ENCODE measurements around the gene ARAP1.
A peak's percentile ranks its signal among the peaks of the same experiment; 100 is the strongest.

ARAP1 gene

GRCh38 chr11:72657411-72658100 lies 94.7 kb downstream of the ARAP1 start:
- no peak for DNase-seq (ENCODE audit: low spot score)

- DNase-seq (ENCODE audit: low spot score): no peak
These were observed 96.2 kb downstream of the ARAP1 start for GRCh38 chr11:72655896-72656464.

GRCh38 chr11:72655014-72655413 lies 97.2 kb downstream of the ARAP1 start:
- DNase-seq (ENCODE audit: low spot score): no peak

GRCh38 chr11:72653649-72654048 lies 98.6 kb downstream of the ARAP1 start:
- no peak for DNase-seq (ENCODE audit: low spot score)

GRCh38 chr11:72652873-72653630 lies 99.2 kb downstream of the ARAP1 start:
- no peak for DNase-seq (ENCODE audit: low spot score)

GRCh38 chr11:72652133-72652532 lies 100.1 kb downstream of the ARAP1 start:
- no peak for DNase-seq (ENCODE audit: low spot score)

- peak; percentile 69 for DNase-seq (ENCODE audit: low spot score)
These were observed 102.8 kb downstream of the ARAP1 start for GRCh38 chr11:72649215-72649976.

GRCh38 chr11:72648384-72649136 lies 103.6 kb downstream of the ARAP1 start:
- no peak for DNase-seq (ENCODE audit: low spot score)

GRCh38 chr11:72647882-72648281 lies 104.3 kb downstream of the ARAP1 start:
- no peak for DNase-seq (ENCODE audit: low spot score)

- no peak for DNase-seq (ENCODE audit: low spot score)
These were observed 105.7 kb downstream of the ARAP1 start for GRCh38 chr11:72646472-72646871.

GRCh38 chr11:72646024-72646423 lies 106.2 kb downstream of the ARAP1 start:
- DNase-seq (ENCODE audit: low spot score): no peak

- no peak for DNase-seq (ENCODE audit: low spot score)
These were observed 108.7 kb downstream of the ARAP1 start for GRCh38 chr11:72643547-72643946.

GRCh38 chr11:72642884-72643522 lies 109.2 kb downstream of the ARAP1 start:
- no peak for DNase-seq (ENCODE audit: low spot score)

GRCh38 chr11:72642043-72642883 lies 109.9 kb downstream of the ARAP1 start:
- no peak for DNase-seq (ENCODE audit: low spot score)

- DNase-seq (ENCODE audit: low spot score): no peak
These were observed 110.6 kb downstream of the ARAP1 start for GRCh38 chr11:72641522-72642042.

- no peak for DNase-seq (ENCODE audit: low spot score)
These were observed 112.5 kb downstream of the ARAP1 start for GRCh38 chr11:72639502-72640375.

- DNase-seq (ENCODE audit: low spot score): no peak
These were observed 114.3 kb downstream of the ARAP1 start for GRCh38 chr11:72637926-72638325.

- DNase-seq (ENCODE audit: low spot score): no peak
These were observed 115.0 kb downstream of the ARAP1 start for GRCh38 chr11:72637198-72637597.

- DNase-seq (ENCODE audit: low spot score): no peak
These were observed 115.8 kb downstream of the ARAP1 start for GRCh38 chr11:72636376-72636775.
